Measurements from ENCODE around the gene FAF2.
A peak's percentile ranks its signal among the peaks of the same experiment; 100 is the strongest.
"Not testable (repeated sequence)": the region's sequence is repeated elsewhere in the genome, so short reads cannot be mapped to it uniquely, and the experiment has no call there.

Gene FAF2

GRCh38 chr5:176447978-176448608, at the start of gene FAF2:
FAF2 (plus strand) TSS chr5:176448385; CDS start chr5:176448408, 23 bp downstream.
- peak; percentile 99 for DNase-seq (ENCODE audit: low read depth)

- DNase-seq (ENCODE audit: low read depth) = no peak
Observed at GRCh38 chr5:176400382-176401156, 47.6 kb upstream of the FAF2 start.

DNA sequence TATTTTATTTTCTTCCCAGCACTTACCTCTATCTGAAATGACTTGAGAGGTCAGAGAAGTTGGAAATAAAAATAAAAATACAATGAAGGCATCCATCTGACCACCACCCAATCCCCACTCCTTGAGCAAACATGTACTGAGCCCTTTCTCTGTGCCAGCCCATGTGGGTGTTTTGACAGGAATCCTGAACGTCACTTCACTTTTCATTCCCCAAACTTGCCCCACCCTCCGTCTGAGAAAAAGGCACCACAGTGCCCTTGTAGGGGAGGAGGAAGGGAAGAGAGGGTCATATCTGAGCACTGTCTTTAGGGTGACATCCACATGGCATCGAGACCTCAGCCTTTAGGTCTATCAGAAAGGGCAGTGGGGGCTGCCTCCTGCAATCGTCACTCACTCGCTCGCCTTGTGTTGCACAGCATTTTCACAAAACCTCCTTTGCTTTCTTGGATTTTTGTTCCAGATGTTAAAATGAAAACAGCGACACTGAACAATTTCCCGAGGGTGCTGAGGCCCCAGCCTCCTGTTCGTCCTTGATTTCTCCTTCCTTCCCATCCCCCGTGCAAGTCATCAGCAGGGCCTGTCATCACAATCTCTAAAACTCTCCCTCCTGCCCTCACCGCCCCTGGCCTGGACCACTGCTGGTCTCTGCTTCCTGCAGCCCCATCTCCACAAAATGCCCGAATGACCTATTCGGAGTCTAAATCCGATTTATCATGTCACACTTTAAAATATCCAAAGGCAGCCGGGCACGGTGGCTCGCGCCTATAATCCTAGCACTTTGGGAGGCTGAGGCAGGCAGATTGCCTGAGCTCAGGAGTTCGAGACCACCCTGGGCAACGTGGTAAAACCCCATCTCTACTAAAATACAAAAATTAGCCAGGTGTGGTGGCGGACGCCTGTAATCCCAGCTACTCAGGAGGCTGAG, 46.6 kb upstream of the FAF2 start:
- DNase-seq (ENCODE audit: low read depth) = no peak

GRCh38 chr5:176405656-176406435, 42.3 kb upstream of the FAF2 start:
- DNase-seq (ENCODE audit: low read depth) = no peak

- DNase-seq (ENCODE audit: low read depth) = no peak
Observed at GRCh38 chr5:176406436-176407052, 41.6 kb upstream of the FAF2 start.

DNA sequence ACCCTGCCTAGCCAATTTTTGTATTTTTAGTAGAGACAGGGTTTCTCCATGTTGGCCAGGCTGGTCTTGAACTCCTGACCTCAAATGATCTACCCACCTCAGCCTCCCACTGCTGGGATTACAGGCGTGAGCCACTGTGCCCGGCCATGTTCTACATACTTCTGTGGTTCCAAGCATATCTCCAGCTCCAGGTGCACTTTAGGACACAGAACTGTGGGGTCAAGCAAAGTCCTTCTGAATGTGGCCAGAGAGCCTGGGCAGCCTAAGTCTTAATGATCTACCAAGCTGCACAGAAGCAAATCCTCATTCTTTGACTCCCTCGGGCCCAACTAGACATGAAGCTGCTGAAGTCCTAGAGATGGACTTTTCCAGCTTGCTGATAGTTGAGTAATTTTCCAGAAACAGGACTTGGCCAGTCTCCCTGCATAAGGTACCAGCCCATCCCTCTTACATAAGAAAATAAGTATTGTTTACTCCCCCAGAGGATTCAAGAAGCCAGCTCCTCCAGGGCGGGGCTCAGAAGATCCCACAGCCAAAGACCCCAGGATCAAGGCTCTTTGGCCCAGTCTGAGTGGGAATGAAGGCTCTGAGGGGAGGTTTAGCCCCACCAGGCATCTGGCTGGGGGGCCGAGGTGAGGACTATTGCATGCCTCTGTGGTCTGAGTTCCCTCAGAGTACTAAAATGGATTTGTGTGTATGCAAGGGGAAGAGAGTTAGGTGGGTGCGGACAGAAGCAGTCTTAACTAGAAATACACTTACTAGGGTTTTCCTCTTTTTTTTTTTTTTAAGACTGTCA, 40.5 kb upstream of the FAF2 start:
- no peak for DNase-seq (ENCODE audit: low read depth)

DNA sequence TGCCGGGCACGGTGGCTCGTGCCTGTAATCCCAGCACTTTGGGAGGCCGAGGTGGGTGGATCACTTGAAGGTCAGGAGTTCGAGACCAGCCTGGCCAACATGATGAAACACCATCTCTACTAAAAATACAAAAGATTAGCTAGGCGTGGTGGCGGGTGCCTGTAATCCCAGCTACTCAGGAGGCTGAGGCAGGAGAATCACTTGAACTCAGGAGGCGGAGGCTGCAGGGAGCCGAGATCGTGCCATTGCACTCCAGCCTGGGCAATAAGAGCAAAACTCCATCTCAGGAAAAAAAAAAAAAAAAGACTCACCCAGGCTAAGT, 40.0 kb upstream of the FAF2 start:
- not testable (repeated sequence) for DNase-seq (ENCODE audit: low read depth)

DNA sequence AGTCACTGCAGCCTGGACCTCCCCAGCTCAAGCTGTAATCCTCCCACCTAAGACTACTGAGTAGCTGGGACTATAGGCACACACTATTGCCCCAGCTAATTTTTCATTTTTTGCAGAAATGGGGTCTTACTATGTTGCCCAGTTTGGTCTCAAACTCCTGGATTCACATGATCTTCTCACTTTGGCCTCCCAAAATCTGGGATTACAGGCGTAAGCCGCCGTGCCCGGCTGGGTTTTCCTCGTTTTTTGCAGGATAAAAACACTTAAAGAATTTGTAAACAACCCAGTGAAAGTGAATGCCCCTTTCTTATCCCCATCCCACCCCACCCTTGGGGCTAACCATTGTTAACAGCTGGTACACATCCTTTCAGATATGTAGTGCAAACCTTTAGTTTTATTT, 39.6 kb upstream of the FAF2 start:
- DNase-seq (ENCODE audit: low read depth) = no peak

DNA sequence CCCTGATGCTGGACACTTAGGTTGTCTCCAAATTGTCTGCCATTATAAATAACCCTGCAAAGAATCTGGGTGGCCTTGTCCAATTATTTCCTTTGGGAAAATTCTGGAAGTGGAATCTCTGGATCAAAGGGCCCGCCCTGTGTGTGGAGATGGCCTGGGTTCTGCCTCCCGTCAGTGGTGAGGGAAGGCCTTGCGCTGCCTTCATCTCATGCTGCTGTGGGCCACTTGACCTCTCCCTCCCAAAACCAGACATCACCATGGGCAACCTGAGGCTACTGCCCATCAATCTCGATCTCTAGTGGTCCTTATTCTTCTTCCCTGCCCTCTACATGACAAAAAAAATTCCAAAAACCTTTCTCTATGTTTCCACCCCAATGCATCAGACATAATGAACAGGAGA, 38.4 kb upstream of the FAF2 start:
- DNase-seq (ENCODE audit: low read depth) = no peak

GRCh38 chr5:176410486-176411180, 37.6 kb upstream of the FAF2 start:
- DNase-seq (ENCODE audit: low read depth) = no peak

- no peak for DNase-seq (ENCODE audit: low read depth)
Observed at GRCh38 chr5:176412517-176413254, 35.5 kb upstream of the FAF2 start.

DNA sequence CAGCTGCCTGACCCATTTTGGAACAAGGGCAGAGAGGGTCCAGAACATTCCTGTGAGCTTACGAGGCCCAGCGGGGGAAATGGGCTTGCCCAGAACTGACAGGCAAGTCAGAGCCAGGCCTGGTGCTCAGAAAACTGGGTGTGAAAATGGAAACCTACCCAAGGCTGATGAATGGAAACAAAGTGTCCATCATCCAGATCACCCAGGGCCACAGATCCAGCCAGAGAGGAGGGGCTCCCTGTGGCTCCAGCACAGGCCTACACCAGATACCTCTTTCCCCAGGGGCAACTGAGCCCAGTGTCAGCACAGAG, 35.0 kb upstream of the FAF2 start:
- DNase-seq (ENCODE audit: low read depth) = no peak

- no peak for DNase-seq (ENCODE audit: low read depth)
Observed at GRCh38 chr5:176413709-176414191, 34.4 kb upstream of the FAF2 start.

DNA sequence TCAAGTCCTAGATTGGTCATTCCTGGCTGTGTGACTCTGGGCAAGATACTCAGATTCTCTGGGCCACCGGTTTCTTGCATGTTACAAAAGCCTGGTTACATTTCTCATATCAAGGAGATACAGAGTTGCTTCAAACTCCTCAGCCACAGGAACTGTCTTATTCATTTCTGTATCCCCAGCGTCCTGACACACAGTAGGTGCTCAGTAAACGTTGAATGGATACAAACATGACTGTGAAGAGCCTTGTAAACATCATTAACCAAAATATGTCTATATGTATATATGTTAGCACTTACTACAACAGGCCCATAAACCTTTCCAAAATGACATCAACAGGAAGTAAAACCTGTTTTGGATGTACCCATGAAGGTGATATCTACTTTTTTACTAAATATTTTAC, 33.5 kb upstream of the FAF2 start:
- no peak for DNase-seq (ENCODE audit: low read depth)

DNA sequence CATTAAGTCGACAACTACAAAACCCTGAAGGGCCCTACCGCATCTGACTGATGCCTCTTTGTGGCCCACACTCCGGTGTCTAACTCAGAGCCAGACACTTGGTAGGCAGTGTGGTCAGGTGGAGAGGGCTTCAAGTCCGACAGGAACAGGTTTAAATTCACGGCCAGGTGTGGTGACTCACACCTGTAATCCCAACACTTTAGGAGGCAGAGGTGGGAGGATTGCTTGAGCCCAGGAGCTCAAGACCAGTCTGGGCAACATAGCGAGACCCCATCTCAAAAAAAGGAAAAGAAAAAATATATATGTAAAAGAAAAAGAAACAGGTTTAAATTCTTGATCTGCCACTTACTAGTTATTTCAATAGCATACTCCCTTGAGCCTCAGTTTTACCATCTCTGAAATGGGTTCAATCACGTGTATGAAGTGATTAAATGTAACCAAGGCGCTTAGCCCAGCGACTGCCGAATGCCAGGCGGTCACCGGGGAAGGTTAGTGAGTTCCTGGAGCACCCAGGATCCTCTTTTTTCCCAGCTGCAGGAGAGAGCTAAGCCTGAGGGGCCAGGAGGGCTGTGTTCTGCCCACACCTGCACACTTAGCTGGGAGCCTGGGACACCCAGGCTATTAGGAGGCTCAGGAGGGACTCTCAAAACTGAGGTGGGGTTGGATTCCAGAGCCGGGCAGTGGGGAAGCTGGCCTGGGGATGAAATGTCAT, 32.8 kb upstream of the FAF2 start:
- no peak for DNase-seq (ENCODE audit: low read depth)

- peak; percentile 88 for DNase-seq (ENCODE audit: low read depth)
Observed at GRCh38 chr5:176415952-176416924, 31.9 kb upstream of the FAF2 start, which contains the start of gene CLTB. CLTB (minus strand) TSS chr5:176416539; CDS start chr5:176416363, 176 bp downstream.

- no peak for DNase-seq (ENCODE audit: low read depth)
Observed at GRCh38 chr5:176416965-176417364, 31.2 kb upstream of the FAF2 start.

All from activated T-cell treated with anti-CD3 and anti-CD28 coated beads for 24 hours (primary cell).